DND-41 (cell line): ENCODE data around the gene PTPRK.

Experiments used
- CTCF ChIP-seq: IDR thresholded peaks from 2 replicates; pipeline ENCODE4 v1.5.1; 2012; ENCODE audit warnings: borderline replicate concordance, low read length, moderate library complexity, mild to moderate bottlenecking; ENCODE audit not compliant: poor library complexity, severe bottlenecking; ENCODE audit errors: extremely low read depth
- EZH2 ChIP-seq: IDR thresholded peaks from 3 replicates; pipeline ENCODE4 v1.6.1; 2012; ENCODE audit warnings: borderline replicate concordance, low read depth, mild to moderate bottlenecking, moderate library complexity, low read length, inconsistent platforms; ENCODE audit not compliant: severe bottlenecking

- TF ChIP-seq CTCF (no peak), EZH2 (no peak)
These were observed 367.8 kb downstream of the PTPRK start for GRCh38 chr6:128152551-128152950.
